GM12878 (cell line): ENCODE data around the gene PAM. TPM values are rescaled to one million over a fixed set of nuclear protein-coding genes. Genes with fewer than 3 reads are reported as not detected.

Experiments
- ATAC-seq: fragments of 200-7000 bp; cut with Tn5 transposase; 3 replicates; pipeline ENCODE4 v1.9.1; 2020; ENCODE audit warnings: mild to moderate bottlenecking, moderate library complexity
- BruUV-seq: library from RNA; stranded (reverse); fragments of 400-500 nt; replicated peaks from 2 replicates; lab custom pipeline; 2021; lab: Mats Ljungman, UMichigan
- CTCF ChIA-PET: fragments of 300-600 bp; sonication (Branson Sonifier 250); formaldehyde crosslinking; extraction: SDS; loops from one replicate; lab custom pipeline; 2021; ENCODE audit warnings: inconsistent platforms; lab: Yijun Ruan, JAX
- POLR2A ChIA-PET: fragments of 350-600 bp; formaldehyde crosslinking; extraction: SDS; loops from one replicate; lab custom pipeline; 2021; ENCODE audit warnings: inconsistent platforms; lab: Charles Lee
- RAD21 ChIA-PET: fragments of 300-600 bp; sonication (Branson Sonifier 250); formaldehyde crosslinking; loops from one replicate; lab custom pipeline; 2023; ENCODE audit warnings: antibody characterized with exemption; ENCODE audit not compliant: unreplicated experiment; lab: Charles Lee
- SMC1A ChIA-PET: fragments of 300-600 bp; sonication (Branson Sonifier 250); formaldehyde crosslinking; loops from one replicate; lab custom pipeline; 2023; ENCODE audit not compliant: unreplicated experiment, uncharacterized antibody; lab: Charles Lee
- DNase-seq: peaks from one replicate; pipeline ENCODE4 v3.0.0-alpha.2; 2011; ENCODE audit warnings: low read depth, low spot score
- FAIRE-seq: peaks from 3 replicates; lab custom pipeline; 2011; peaks lifted over from hg19 to GRCh38; lab: Jason Lieb, UNC
- H2AFZ ChIP-seq: 2 replicates; pipeline ENCODE4 v1.6.0; 2011; ENCODE audit warnings: low read depth, low read length, control low read depth; ENCODE audit not compliant: control insufficient read depth
- H3K27ac ChIP-seq: 2 replicates; pipeline ENCODE4 v1.5.1; 2011; ENCODE audit warnings: control low read depth; ENCODE audit not compliant: control insufficient read depth, insufficient read depth
- H3K27me3 ChIP-seq, 2 experiments: replicated peaks in 1 of 2; 2 replicates each; pipeline versions ENCODE4 v1.6.0 to v1.6.1; 2011; ENCODE audit warnings: low read length in 1 of 2; ENCODE audit not compliant: control insufficient read depth in 2 of 2, insufficient read depth in 2 of 2
- H3K36me3 ChIP-seq, 2 experiments: 2 replicates each; pipeline ENCODE4 v1.5.1; 2011; ENCODE audit warnings: low read length in 1 of 2; ENCODE audit not compliant: control insufficient read depth in 2 of 2, insufficient read depth in 2 of 2
- H3K4me1 ChIP-seq: 2 replicates; pipeline ENCODE4 v1.6.1; 2011; ENCODE audit warnings: mild to moderate bottlenecking, low read length, moderate library complexity, mixed read lengths; ENCODE audit not compliant: control insufficient read depth, insufficient read depth
- H3K4me2 ChIP-seq: 2 replicates; pipeline ENCODE4 v1.6.0; 2011; ENCODE audit warnings: control low read depth; ENCODE audit not compliant: control insufficient read depth, insufficient read depth
- H3K4me3 ChIP-seq: fragments of 200-600 bp; sonication (generic); 2 replicates; pipeline ENCODE4 v1.5.1; 2016
- H3K79me2 ChIP-seq: 2 replicates; pipeline ENCODE4 v1.6.0; 2011; ENCODE audit warnings: low read length; ENCODE audit not compliant: control insufficient read depth, insufficient read depth
- H3K9ac ChIP-seq: 2 replicates; pipeline ENCODE4 v1.8.0; 2011; ENCODE audit warnings: low read length, control low read depth, mixed read lengths; ENCODE audit not compliant: control insufficient read depth, insufficient read depth
- H3K9me3 ChIP-seq: replicated peaks from 3 replicates; pipeline ENCODE4 v1.5.1; 2011; ENCODE audit warnings: mild to moderate bottlenecking, low read length; ENCODE audit not compliant: control insufficient read depth, insufficient read depth
- H4K20me1 ChIP-seq: 2 replicates; pipeline ENCODE4 v1.6.0; 2011; ENCODE audit not compliant: control insufficient read depth, insufficient read depth
- CBX5 ChIP-seq: sonication (generic); IDR thresholded peaks from 2 replicates; pipeline ENCODE4 v1.6.1; 2016; ENCODE audit warnings: low read depth, moderate library complexity, mild to moderate bottlenecking, inconsistent platforms
- CHD1 ChIP-seq: IDR thresholded peaks from 2 replicates; pipeline ENCODE4 v1.6.1; 2012; ENCODE audit warnings: low read depth, low read length, improper control_type of control experiment
- CHD2 ChIP-seq: IDR thresholded peaks from 2 replicates; pipeline ENCODE4 v1.6.1; 2011; ENCODE audit warnings: low read depth, low read length, improper control_type of control experiment, borderline replicate concordance
- EED ChIP-seq: sonication (generic); IDR thresholded peaks from 2 replicates; pipeline ENCODE4 v1.6.1; 2016; ENCODE audit warnings: antibody characterized with exemption, low read depth
- ETV6 ChIP-seq, 2 experiments: fragments of 450-650 bp in 1 of 2; IDR thresholded peaks in 1 of 2; conservative IDR thresholded peaks in 1 of 2; 2 replicates each; pipeline ENCODE4 v1.6.1; 2014; ENCODE audit warnings: antibody characterized with exemption in 1 of 2, borderline replicate concordance in 1 of 2, low read depth in 1 of 2, mild to moderate bottlenecking in 1 of 2, moderate library complexity in 1 of 2
- MTA3 ChIP-seq: IDR thresholded peaks from 2 replicates; pipeline ENCODE4 v1.6.1; 2012; ENCODE audit warnings: low read length, inconsistent platforms, borderline replicate concordance
- NR2C2 ChIP-seq: IDR thresholded peaks from 2 replicates; pipeline ENCODE4 v1.6.1; 2011; ENCODE audit warnings: borderline replicate concordance, low read depth; ENCODE audit not compliant: control insufficient read depth, insufficient read length
- NR2F1 ChIP-seq: fragments of 450-650 bp; conservative IDR thresholded peaks from 2 replicates; pipeline ENCODE4 v1.6.1; 2017; ENCODE audit warnings: mild to moderate bottlenecking
- RB1 ChIP-seq: fragments of 450-650 bp; formaldehyde crosslinking; IDR thresholded peaks from 2 replicates; pipeline ENCODE4 v1.6.1; 2017; ENCODE audit warnings: mild to moderate bottlenecking, borderline replicate concordance
- RCOR1 ChIP-seq: conservative IDR thresholded peaks from 2 replicates; pipeline ENCODE4 v1.6.1; 2012; ENCODE audit warnings: low read depth, low read length, improper control_type of control experiment
- SMC3 ChIP-seq: IDR thresholded peaks from 2 replicates; pipeline ENCODE4 v1.6.1; 2011; ENCODE audit warnings: low read length, improper control_type of control experiment, borderline replicate concordance
- ZNF207 ChIP-seq: fragments of 450-650 bp; IDR thresholded peaks from 2 replicates; pipeline ENCODE4 v1.6.1; 2014; ENCODE audit warnings: antibody characterized with exemption, mild to moderate bottlenecking, borderline replicate concordance
- WGBS: methylation state at CpG from one replicate; pipeline ENCODE4 v1.1.6; 2016; ENCODE audit warnings: low lambda C conversion rate; ENCODE audit not compliant: insufficient replicate concordance, insufficient coverage; ENCODE audit errors: missing lambda C conversion rate; 5-methylcytosine and 5-hydroxymethylcytosine counted together
- in situ Hi-C: fragments of 300-500 bp; cut with MboI; formaldehyde crosslinking; loops from 9 replicates; pipeline ENCODE4 v1.14.3; 2018; ENCODE audit warnings: mixed read lengths
- intact Hi-C: fragments of 100-400 bp; cut with micrococcal nuclease; formaldehyde crosslinking; loops from one replicate; pipeline ENCODE4 v1.14.2; 2022; ENCODE audit not compliant: unreplicated experiment
- polyA plus RNA-seq, 11 experiments: library from polyadenylated mRNA; depleted of rRNA in 4 of 11; unstranded in 6 of 11; stranded (reverse) in 5 of 11; fragments of >200 nt; fragmentation: Nextera tagmentation in 4 of 11; fragmentation: Illumina TruSeq in 1 of 11; extraction: Ambion mirVana in 4 of 11; extraction: Trizol in 1 of 11; gene quantifications; 1 replicate in 1 of 11; 2 replicates in 10 of 11; pipeline versions ENCODE4 v1.2.1 to v1.2.3, GENCODE V29; 2011 to 2016; ENCODE audit warnings: inconsistent platforms in 2 of 11, missing spikeins in 2 of 11, low read depth in 1 of 11
- total RNA-seq, 4 experiments: library from RNA; depleted of rRNA in 3 of 4; stranded (reverse); fragments of >200 nt in 3 of 4; fragmentation: Illumina TruSeq in 1 of 4; extraction: Trizol in 1 of 4; gene quantifications; 2 replicates each; pipeline versions ENCODE4 v1.2.1 to v1.2.3, GENCODE V29; 2013 to 2021
- TF ChIP-seq, protein P1 (sequence below): fragments of 450-650 bp; IDR thresholded peaks from 2 replicates; pipeline ENCODE4 v1.6.1; 2017; ENCODE audit warnings: mild to moderate bottlenecking, moderate library complexity

The PAM gene
- total and polyA plus RNA-seq, 10 of the 15 experiments (the other 5 are each of a cell fraction or from before 2014, with no cell fraction given) = 5.5 to 72.5 (median 15.4) TPM

DNA sequence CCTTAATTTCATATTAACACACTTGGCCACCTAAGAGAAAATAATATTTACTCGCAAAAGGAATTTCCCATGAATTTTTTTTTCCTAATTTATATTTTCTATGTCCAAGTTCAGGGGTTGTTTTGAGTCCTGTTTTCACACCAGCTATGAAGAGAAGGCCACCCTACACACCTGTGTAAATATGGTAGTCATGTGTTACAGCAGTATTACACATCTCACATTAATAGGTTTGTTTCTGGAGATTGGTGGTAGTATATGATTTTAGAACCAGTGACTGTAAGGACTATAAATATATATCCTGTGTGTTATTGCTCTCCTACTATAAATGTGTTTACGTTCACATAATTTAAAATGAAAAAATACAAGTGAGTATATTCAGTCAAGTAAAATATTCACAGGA, 147.5 kb downstream of the PAM start:
- ChIA-PET POLR2A (no interaction called here), SMC1A (interaction anchor here (1.2 kb wide), 1 partner anchor 19 kb away, joined by 7 read pairs; no protein-coding TSS in a partner anchor), CTCF (no interaction called here), RAD21 (no interaction called here)
- Histone ChIP-seq H3K36me3 (no peaks in the 10 kb centered on the region), H3K9me3 (no peaks in the 10 kb centered on the region; the same call in 2 of the 3 replicates), H3K79me2 (no peaks in the 10 kb centered on the region), H3K4me3 (no peak overlapping the region), H2AFZ (no peak overlapping the region), H3K27me3 (no peaks in the 10 kb centered on the region), H3K9ac (no peak overlapping the region), H3K27ac (no peak overlapping the region), H3K4me2 (no peak overlapping the region), H3K4me1 (no peaks in the 10 kb centered on the region), H4K20me1 (no peaks in the 10 kb centered on the region)
- FAIRE-seq (no peak), DNase-seq (no peak), ATAC-seq (no peak)
- intact Hi-C loops (no loop called here), in situ Hi-C loops (no loop called here)
- 70% methylated on average over 2 of the region's 2 CpGs for WGBS
- TF ChIP-seq MTA3 = no peak
- TF ChIP-seq RB1 = no peak
- TF ChIP-seq ETV6 (conservative IDR thresholded peaks at IDR 0.05 in 1 of 2, IDR thresholded peaks at IDR 0.05 in 1 of 2; ENCODE audit: borderline replicate concordance in 1 of 2, low read depth in 1 of 2) = no peak
- BruUV-seq = no TSS peak

DNA sequence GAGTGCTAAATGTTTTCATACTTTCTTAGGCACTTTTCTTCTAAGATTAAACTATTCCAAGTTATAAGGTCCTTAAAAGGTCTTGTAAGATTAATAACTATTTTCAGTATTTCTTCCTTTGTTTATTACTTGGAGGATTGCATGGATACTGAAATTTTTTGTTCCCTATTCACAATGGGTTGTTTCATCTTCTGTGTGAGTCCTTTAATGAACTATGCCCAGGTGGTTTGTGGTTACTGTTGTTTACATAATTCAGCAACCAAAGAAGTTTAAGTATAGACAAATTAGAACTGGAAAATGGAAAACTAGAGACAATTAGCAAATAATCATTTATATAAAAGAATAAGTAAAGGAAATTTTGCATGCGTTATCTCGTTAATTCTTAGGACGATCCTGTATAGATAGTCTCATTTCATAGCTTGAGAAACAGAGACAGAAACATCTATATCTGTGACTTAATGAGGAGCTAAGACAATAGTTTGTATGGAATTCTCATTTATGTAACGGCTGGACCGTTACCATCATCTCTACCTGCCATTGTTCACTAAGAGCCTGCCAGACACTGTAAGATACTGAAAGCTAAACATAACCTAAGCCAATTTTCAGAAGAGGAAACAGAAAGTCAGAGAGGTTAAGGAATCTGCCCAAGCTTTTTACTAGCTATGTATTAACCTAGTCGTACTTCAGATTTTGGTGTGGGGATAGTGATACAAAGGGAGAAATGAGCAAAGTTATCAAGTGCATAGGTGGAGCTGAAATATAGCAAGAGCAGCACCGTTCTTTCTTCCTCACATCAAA, 148.2 kb downstream of the PAM start:
- no TSS peak for BruUV-seq
- Histone ChIP-seq H3K9ac (no peak overlapping the region), H4K20me1 (no peaks in the 10 kb centered on the region), H3K27ac (no peak overlapping the region), H3K9me3 (no peaks in the 10 kb centered on the region; the same call in 2 of the 3 replicates), H3K79me2 (no peaks in the 10 kb centered on the region), H3K36me3 (no peaks in the 10 kb centered on the region), H3K27me3 (no peaks in the 10 kb centered on the region), H3K4me3 (no peak overlapping the region), H2AFZ (no peak overlapping the region), H3K4me2 (no peak overlapping the region), H3K4me1 (no peaks in the 10 kb centered on the region)
- CTCF ChIA-PET = interaction anchor here (1.2 kb wide), 1 partner anchor 18 kb away, joined by 3 read pairs; no protein-coding TSS in a partner anchor
- ATAC-seq = no peak
- intact Hi-C loops = no loop called here
- no peak for DNase-seq
- SMC1A ChIA-PET = interaction anchor here (0.9 to 1.4 kb wide), 4 partner anchors 9 to 123 kb away, joined by 3 to 7 read pairs (median 3); no protein-coding TSS in a partner anchor
- RAD21 ChIA-PET = interaction anchor here (1.3 kb wide), 1 partner anchor 121 kb away, joined by 4 read pairs; no protein-coding TSS in a partner anchor
- 88% methylated on average over 7 of the region's 7 CpGs for WGBS
- FAIRE-seq = no peak
- in situ Hi-C loops = no loop called here
- POLR2A ChIA-PET = no interaction called here
- TF ChIP-seq NR2F1 (no peak), ZNF207 (no peak), CHD2 (no peak), EED (no peak), NR2C2 (no peak), CHD1 (no peak), RCOR1 (no peak), SMC3 (no peak), CBX5 (no peak)
- TF ChIP-seq, protein P1, sequence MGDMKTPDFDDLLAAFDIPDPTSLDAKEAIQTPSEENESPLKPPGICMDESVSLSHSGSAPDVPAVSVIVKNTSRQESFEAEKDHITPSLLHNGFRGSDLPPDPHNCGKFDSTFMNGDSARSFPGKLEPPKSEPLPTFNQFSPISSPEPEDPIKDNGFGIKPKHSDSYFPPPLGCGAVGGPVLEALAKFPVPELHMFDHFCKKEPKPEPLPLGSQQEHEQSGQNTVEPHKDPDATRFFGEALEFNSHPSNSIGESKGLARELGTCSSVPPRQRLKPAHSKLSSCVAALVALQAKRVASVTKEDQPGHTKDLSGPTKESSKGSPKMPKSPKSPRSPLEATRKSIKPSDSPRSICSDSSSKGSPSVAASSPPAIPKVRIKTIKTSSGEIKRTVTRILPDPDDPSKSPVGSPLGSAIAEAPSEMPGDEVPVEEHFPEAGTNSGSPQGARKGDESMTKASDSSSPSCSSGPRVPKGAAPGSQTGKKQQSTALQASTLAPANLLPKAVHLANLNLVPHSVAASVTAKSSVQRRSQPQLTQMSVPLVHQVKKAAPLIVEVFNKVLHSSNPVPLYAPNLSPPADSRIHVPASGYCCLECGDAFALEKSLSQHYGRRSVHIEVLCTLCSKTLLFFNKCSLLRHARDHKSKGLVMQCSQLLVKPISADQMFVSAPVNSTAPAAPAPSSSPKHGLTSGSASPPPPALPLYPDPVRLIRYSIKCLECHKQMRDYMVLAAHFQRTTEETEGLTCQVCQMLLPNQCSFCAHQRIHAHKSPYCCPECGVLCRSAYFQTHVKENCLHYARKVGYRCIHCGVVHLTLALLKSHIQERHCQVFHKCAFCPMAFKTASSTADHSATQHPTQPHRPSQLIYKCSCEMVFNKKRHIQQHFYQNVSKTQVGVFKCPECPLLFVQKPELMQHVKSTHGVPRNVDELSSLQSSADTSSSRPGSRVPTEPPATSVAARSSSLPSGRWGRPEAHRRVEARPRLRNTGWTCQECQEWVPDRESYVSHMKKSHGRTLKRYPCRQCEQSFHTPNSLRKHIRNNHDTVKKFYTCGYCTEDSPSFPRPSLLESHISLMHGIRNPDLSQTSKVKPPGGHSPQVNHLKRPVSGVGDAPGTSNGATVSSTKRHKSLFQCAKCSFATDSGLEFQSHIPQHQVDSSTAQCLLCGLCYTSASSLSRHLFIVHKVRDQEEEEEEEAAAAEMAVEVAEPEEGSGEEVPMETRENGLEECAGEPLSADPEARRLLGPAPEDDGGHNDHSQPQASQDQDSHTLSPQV = no peak
